ENCODE measurements around the gene POGZ.

DNA sequence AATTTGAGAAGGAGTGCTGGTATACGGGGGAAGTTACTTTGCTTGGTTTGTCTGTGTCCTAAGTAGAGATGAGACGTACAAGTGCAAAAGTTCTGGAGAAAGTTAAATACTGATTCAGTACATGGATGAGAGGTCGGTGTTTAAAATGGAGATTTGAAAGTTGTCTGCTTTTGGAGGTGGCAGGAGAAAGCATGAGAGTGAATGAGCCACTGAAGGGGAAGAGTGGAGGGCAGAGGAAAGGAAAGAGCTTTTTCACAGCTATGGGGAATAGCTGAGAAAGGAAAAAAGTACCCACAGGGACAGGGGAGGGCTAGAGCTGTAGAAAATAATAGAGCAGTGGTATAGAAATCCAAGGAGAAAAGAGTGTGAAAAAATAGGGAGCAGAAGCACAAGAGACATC is 33.7 kb upstream of the POGZ start:
- TF ChIP-seq, protein P1, sequence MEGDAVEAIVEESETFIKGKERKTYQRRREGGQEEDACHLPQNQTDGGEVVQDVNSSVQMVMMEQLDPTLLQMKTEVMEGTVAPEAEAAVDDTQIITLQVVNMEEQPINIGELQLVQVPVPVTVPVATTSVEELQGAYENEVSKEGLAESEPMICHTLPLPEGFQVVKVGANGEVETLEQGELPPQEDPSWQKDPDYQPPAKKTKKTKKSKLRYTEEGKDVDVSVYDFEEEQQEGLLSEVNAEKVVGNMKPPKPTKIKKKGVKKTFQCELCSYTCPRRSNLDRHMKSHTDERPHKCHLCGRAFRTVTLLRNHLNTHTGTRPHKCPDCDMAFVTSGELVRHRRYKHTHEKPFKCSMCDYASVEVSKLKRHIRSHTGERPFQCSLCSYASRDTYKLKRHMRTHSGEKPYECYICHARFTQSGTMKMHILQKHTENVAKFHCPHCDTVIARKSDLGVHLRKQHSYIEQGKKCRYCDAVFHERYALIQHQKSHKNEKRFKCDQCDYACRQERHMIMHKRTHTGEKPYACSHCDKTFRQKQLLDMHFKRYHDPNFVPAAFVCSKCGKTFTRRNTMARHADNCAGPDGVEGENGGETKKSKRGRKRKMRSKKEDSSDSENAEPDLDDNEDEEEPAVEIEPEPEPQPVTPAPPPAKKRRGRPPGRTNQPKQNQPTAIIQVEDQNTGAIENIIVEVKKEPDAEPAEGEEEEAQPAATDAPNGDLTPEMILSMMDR (IDR thresholded peaks at IDR 0.05): no peak
- TF ChIP-seq EP300 (IDR thresholded peaks at IDR 0.05) (no peak), POLR2A (IDR thresholded peaks at IDR 0.05; ENCODE audit: low read depth) (no peak), POLR2AphosphoS5 (IDR thresholded peaks at IDR 0.05) (no peak)
